Smooth muscle cell of the coronary artery (primary cell): Measurements from ENCODE around the gene DZANK1. TPM values are rescaled to one million over a fixed set of nuclear protein-coding genes. Genes with fewer than 3 reads are reported as not detected.

Experiments used
- total RNA-seq: library from RNA; depleted of rRNA; stranded (reverse); fragments of >200 nt; gene quantifications from 2 replicates; pipeline ENCODE4 v1.2.3, GENCODE V29; 2014; ENCODE audit warnings: low replicate concordance

DZANK1 gene
- 0.75 and 1.2 TPM in 2 replicates for total RNA-seq

GRCh38 chr20:18466894-18467730 lies at the start of gene DZANK1, which contains the start of gene POLR3F:
Gene DZANK1 (minus strand): TSS chr20:18467030. CDS start chr20:18465358, 1,672 bp downstream.
Gene POLR3F (plus strand): TSS chr20:18467390. CDS start chr20:18467507, 117 bp downstream.

GRCh38 chr20:18507218-18508191 lies 40.7 kb upstream of the DZANK1 start, which contains the start of gene SEC23B:
Gene SEC23B (plus strand): TSS chr20:18507940. CDS start chr20:18510836, 2,896 bp downstream.

GRCh38 chr20:18496740-18497592 lies 30.1 kb upstream of the DZANK1 start, which contains the start of gene RBBP9:
Gene RBBP9 (minus strand): TSS chr20:18497225. CDS start chr20:18497167, 58 bp downstream.

Other genes starting within 250 kb of the DZANK1 start
- 21.8 and 23.2 TPM in 2 replicates for gene ZNF133, start 178.5 kb downstream of the DZANK1 start, total RNA-seq
- gene POLR3F, start 360 bp upstream of the DZANK1 start, total RNA-seq, result 11.1 and 11.8 TPM in 2 replicates
- 9.5 and 24.1 TPM in 2 replicates for gene RBBP9, start 30.2 kb upstream of the DZANK1 start, total RNA-seq
- 44.3 and 56.2 TPM in 2 replicates for gene SEC23B, start 40.9 kb upstream of the DZANK1 start, total RNA-seq
- gene SMIM26, start 100.4 kb upstream of the DZANK1 start, total RNA-seq, result 89.1 and 194 TPM in 2 replicates
- 38.6 and 100 TPM in 2 replicates for gene DTD1, start 121.0 kb upstream of the DZANK1 start, total RNA-seq